SKM-1 (cell line): ENCODE results near the gene ZFHX2.

ENCODE experiments used
- DNase-seq: peaks from one replicate; lab custom pipeline; 2025; ENCODE audit not compliant: unreplicated experiment; lab: John Stamatoyannopoulos, UW

ZFHX2 gene

DNA sequence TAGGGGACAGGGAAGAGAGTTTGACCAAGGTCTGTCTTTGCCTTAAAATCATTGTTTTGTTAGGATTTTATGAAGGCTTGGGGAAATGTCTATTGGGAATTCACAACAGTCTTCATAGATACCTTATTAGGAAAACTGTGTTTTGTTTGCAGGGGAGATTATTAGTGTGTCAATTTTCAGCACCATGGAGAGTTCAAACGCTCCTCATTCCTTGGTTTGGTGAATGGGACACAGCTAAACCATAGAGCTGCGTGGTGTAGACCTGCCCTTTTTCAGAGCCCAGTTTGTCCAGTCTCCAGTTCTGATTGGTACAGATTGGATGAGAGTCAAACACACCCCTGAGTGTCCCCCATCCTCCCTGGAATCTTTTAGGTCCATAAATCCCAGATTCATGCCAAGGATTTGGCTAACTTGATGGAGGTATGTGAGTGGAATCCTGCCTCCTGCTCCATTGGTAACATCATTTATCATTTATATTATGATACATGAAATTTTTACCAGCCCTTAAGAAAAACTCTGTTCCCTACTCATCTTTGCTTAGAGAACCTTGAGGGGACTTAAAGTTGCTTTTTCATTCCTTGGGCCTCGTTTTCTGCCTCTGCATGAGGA is 70.1 kb downstream of the ZFHX2 start:
- DNase-seq, result no peak

DNA sequence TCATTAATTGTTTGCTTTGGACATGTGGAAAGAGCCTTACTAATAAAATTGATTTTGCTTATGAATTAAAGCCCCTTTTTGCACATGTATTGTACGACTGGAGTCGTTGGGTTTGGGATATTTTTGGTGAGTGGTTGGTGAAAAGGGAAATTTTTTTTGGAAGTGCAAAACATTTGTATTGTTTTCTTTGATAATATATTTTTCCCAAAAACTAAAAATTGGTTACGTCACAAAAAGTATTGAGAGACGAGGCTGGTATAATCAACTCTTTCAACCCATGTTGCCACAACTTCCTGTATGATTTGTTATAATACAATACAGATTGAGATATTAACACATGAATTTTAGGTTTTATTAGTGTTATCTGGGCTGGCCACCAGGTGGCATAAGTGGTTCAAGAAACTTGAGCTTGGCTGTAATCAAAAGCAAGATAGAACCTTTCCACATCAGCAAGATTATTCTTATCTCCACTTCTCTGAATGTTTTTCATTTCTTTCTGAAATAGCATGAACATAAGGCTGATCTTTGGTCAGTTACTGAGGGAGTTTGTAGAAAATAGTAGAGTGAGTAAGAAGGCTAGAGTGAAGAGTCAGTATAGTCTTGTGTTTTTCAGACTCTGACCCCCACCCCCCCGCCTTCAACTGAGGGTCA is 73.3 kb downstream of the ZFHX2 start:
- DNase-seq, result no peak

DNA sequence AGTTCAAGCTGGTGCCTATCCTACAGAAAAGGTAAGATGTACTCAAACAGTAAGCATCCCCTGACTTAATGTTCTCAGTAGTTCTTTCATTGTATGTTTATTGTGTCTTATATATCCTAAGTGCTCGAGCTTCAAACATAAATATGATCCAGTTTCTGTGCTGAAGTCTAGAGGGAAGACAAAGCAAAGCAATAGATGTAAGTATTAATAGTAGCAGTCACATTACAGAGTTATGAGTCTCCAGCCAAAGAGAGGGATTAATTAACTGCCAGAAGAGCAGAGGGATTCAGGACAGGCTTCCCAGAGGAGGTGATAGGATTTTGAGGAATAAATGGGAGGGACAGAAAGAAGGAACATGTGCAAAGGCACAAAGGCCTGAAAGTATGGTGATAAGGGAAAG is 80.6 kb downstream of the ZFHX2 start:
- DNase-seq, result no peak
